Measurements from ENCODE around the gene HMGCS2. TPM values are rescaled to one million over a fixed set of nuclear protein-coding genes. Genes with fewer than 3 reads are reported as not detected.
A peak's percentile ranks its signal among the peaks of the same experiment; 100 is the strongest.

HMGCS2 gene
- total RNA-seq, 6 donors from 2014 or later, result 0.31 to 5.9 (median 1.2) TPM; not detected in 1

DNA sequence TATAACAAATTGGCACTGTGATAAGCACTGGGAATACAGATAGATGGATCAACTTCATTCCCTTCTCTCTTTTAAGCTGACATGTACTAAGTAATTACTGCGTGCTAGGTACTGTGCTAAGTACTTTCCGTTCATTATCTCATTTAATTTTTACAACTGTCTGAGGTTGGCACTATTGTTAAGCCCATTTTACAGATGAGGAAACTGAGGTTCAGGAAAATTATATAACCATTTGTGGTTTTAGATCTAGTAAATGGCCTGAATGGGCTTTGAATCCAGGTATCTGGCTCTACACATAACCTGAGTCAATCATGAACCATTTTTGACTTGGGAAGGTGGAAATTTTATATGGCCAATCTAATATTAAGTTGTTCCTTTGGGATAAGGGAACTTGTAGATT, 3.6 kb upstream of the HMGCS2 start:
- Histone ChIP-seq H3K4me1 (peaks cover 0 to 20% (median 15%) of the 10 kb centered on the region in 4 donors), H3K36me3 (no peaks in the 10 kb centered on the region), H3K4me3 (no peak overlapping the region), H3K27ac (no peak overlapping the region), H3K9me3 (no peaks in the 10 kb centered on the region), H3K27me3 (no peaks in the 10 kb centered on the region)
- TF ChIP-seq EP300 (IDR thresholded peaks at IDR 0.05) (no peak), POLR2AphosphoS5 (IDR thresholded peaks at IDR 0.05) (no peak)
- DNase-seq (no peak), ATAC-seq (ENCODE audit: low FRiP score in 2 of 2) (no peak)
- WGBS, 2 donors, result 98 to 100% methylated on average over 2 of the region's 2 CpGs

DNA sequence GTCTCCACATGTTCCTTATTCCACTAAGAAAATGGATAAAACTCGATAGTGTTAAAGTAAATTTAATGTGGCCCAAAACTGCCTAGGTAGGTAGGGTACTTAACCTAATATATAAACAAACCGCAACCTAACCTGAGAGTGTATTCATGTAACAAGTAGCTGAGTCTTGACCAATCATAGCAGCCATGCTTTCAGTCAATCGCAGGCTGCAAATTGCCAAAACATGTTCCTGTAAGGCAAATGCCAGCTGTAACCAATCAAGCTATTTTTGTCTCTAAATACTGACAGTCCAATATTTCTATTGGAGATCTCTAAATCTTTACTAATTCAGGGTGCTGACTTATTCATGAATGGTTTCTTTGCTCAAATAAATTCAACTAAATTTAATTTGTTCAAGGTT, 3.1 kb upstream of the HMGCS2 start:
- no peaks in the 10 kb centered on the region for H3K9me3 ChIP-seq
- H3K36me3 ChIP-seq, result no peaks in the 10 kb centered on the region
- ATAC-seq (ENCODE audit: low FRiP score in 2 of 2) (no peak), DNase-seq (peak in 1 of 2 donors; percentile 47)
- peaks cover 0 to 21% (median 15%) of the 10 kb centered on the region in 4 donors for H3K4me1 ChIP-seq
- no peak overlapping the region for H3K27ac ChIP-seq
- WGBS, 2 donors, result 56 to 95% methylated on average over 3 of the region's 3 CpGs
- TF ChIP-seq POLR2AphosphoS5 (IDR thresholded peaks at IDR 0.05) (no peak), POLR2A (IDR thresholded peaks at IDR 0.05) (no peak), EP300 (IDR thresholded peaks at IDR 0.05) (no peak)
- H3K4me3 ChIP-seq, result no peak overlapping the region
- H3K27me3 ChIP-seq, result no peaks in the 10 kb centered on the region

DNA sequence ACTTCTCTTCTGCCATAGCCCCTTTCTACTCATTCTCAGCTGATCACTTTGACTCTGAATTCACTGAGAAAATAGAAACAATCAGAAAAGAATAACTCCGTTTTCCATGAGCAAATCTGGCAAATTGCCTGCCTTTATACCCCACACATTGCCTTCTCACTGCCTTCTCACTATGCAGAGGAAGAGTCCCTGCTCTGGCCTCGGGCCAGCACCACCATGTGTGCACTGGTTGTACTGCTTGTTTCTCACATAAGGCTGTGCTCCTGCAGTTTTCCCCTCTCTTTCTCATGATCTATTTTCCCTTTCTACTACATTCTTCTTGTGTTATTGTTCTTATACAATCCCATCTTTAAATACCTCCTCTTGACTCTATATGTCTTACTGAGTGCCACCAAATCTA, 2.3 kb upstream of the HMGCS2 start:
- WGBS, 2 donors, result 20 to 48% methylated on average over 2 of the region's 2 CpGs
- Histone ChIP-seq H3K9me3 (no peaks in the 10 kb centered on the region), H3K27ac (no peak overlapping the region), H3K36me3 (no peaks in the 10 kb centered on the region), H3K4me1 (peaks cover 0 to 24% (median 17%) of the 10 kb centered on the region in 4 donors), H3K4me3 (no peak overlapping the region), H3K27me3 (no peaks in the 10 kb centered on the region)
- TF ChIP-seq EP300 (IDR thresholded peaks at IDR 0.05) (no peak), POLR2AphosphoS5 (IDR thresholded peaks at IDR 0.05) (no peak), POLR2A (IDR thresholded peaks at IDR 0.05) (no peak)
- TF ChIP-seq, protein P1, sequence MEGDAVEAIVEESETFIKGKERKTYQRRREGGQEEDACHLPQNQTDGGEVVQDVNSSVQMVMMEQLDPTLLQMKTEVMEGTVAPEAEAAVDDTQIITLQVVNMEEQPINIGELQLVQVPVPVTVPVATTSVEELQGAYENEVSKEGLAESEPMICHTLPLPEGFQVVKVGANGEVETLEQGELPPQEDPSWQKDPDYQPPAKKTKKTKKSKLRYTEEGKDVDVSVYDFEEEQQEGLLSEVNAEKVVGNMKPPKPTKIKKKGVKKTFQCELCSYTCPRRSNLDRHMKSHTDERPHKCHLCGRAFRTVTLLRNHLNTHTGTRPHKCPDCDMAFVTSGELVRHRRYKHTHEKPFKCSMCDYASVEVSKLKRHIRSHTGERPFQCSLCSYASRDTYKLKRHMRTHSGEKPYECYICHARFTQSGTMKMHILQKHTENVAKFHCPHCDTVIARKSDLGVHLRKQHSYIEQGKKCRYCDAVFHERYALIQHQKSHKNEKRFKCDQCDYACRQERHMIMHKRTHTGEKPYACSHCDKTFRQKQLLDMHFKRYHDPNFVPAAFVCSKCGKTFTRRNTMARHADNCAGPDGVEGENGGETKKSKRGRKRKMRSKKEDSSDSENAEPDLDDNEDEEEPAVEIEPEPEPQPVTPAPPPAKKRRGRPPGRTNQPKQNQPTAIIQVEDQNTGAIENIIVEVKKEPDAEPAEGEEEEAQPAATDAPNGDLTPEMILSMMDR (IDR thresholded peaks at IDR 0.05), result no peak
- ATAC-seq (ENCODE audit: low FRiP score in 2 of 2), result no peak
- no peak for DNase-seq

DNA sequence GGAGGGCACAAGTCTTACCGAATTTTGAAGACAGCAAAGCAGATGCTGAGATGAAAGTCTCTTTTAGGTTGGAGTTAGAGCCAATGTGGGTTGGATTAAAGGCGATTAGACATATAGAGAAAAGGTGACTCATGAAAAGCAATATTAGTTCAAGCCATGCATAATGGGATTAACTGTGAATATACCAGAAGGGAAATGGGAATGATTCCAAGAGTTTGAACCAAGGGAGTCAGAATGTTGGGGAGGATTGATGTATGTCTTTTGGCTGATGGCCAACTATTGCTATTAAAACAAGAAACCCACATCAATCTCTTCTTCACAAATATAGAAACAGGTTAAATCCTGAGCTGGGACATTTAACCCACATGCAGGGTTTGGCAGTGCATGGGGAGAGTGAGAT, 1.2 kb downstream of the HMGCS2 start:
- Histone ChIP-seq H3K4me1 (peaks cover 0 to 7% (median 6%) of the 10 kb centered on the region in 4 donors), H3K27me3 (no peaks in the 10 kb centered on the region), H3K36me3 (no peaks in the 10 kb centered on the region), H3K4me3 (no peak overlapping the region), H3K9me3 (peaks cover 0 to 4% (median 0%) of the 10 kb centered on the region in 4 donors), H3K27ac (no peak overlapping the region)
- no peak for ATAC-seq (ENCODE audit: low FRiP score in 2 of 2)
- TF ChIP-seq, protein P1 (IDR thresholded peaks at IDR 0.05), result no peak
- no peak for TF ChIP-seq POLR2A (IDR thresholded peaks at IDR 0.05)
- no peak for TF ChIP-seq EP300 (IDR thresholded peaks at IDR 0.05)
- TF ChIP-seq POLR2AphosphoS5 (IDR thresholded peaks at IDR 0.05), result no peak
- no peak for DNase-seq
- 69 to 75% methylated on average over 2 of the region's 2 CpGs for WGBS, 2 donors

DNA sequence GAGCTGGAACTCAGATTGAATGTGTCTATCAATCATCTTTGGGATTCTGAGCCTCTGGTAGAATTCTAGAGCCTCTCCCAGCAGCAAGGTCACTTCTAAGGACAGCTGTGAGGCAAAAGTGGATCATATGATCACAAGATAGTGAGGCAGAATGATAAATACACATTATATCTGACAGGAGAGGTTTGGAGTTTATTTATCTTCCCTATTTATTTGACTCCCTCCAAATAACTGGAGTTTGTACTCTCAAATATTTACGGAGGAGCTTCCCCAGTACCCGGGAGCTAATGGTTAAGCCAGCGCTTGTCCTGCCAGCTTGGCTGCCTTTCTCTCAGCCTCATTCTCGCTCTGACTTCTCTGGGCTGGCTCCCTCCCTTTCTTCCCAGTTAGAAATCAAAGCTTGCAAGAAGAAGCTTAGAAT, 2.3 kb downstream of the HMGCS2 start:
- ATAC-seq (ENCODE audit: low FRiP score in 2 of 2), result peak in 1 of 2 donors; percentile 47
- no peak overlapping the region for H3K4me3 ChIP-seq

DNA sequence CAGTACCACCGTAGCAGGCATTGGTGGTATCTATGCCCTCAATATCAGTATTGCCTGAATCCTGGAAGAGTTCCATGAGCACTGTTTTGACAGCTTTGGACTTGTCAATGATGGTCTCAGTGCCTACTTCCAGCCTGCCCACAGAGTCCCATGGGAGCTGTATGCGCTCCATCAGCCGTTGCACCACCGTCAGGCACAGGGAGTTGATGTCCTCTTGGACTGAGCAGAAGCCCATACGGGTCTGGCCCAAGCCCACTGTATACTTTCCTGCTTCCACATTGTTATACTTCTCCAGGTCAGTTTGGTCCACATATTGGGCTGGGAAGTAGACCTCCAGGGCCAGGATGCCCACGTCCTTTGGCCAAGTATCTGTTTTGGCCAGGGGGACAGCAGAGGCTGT, 4.5 kb downstream of the HMGCS2 start:
- DNase-seq (no peak), ATAC-seq (ENCODE audit: low FRiP score in 2 of 2) (no peak)
- Histone ChIP-seq H3K27ac (no peak overlapping the region), H3K27me3 (no peaks in the 10 kb centered on the region), H3K4me3 (no peak overlapping the region), H3K4me1 (peaks cover 0 to 6% (median 3%) of the 10 kb centered on the region in 4 donors), H3K9me3 (peaks cover 0 to 4% (median 0%) of the 10 kb centered on the region in 4 donors), H3K36me3 (no peaks in the 10 kb centered on the region)
- TF ChIP-seq EP300 (IDR thresholded peaks at IDR 0.05), result no peak
- WGBS, 2 donors, result 87 to 89% methylated on average over 5 to 6 of the region's 6 CpGs

More for the DNA sequence above, 2.3 kb downstream of the HMGCS2 start:
- H3K27me3 ChIP-seq, result no peaks in the 10 kb centered on the region
- WGBS, 2 donors, result 41 to 61% methylated on average over 4 of the region's 4 CpGs
- peaks cover 0 to 6% (median 5%) of the 10 kb centered on the region in 4 donors for H3K4me1 ChIP-seq
- no peak for TF ChIP-seq POLR2A (IDR thresholded peaks at IDR 0.05)
- no peak overlapping the region for H3K27ac ChIP-seq
- peaks cover 0 to 4% (median 0%) of the 10 kb centered on the region in 4 donors for H3K9me3 ChIP-seq
- H3K36me3 ChIP-seq, result no peaks in the 10 kb centered on the region
- DNase-seq, result no peak

DNA sequence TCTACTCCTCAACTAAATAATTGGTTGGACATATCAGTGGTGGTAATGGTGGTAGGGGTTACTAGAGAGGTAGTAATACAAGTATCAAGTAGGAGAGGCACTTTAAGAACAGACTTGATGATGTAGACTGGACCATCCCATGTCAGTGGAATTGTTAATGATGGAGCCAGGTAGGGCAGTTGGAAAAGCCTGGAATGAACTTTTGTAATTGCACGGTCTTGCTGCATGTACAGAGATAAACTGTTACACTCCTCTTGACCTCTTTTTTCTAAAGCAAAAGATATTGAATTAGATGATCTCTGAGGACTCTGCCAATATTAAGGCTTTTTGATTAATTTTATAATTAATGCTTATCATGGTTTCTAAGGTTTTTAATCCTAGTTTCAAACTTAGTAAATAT, 5.8 kb downstream of the HMGCS2 start:
- H3K27ac ChIP-seq, result no peak overlapping the region
- 79 to 83% methylated on average over 1 of the region's 1 CpG for WGBS, 2 donors
- no peak for TF ChIP-seq EP300 (IDR thresholded peaks at IDR 0.05)
- TF ChIP-seq, protein P1 (IDR thresholded peaks at IDR 0.05), result no peak
- TF ChIP-seq POLR2A (IDR thresholded peaks at IDR 0.05), result no peak
- TF ChIP-seq POLR2AphosphoS5 (IDR thresholded peaks at IDR 0.05), result no peak
- H3K9me3 ChIP-seq, result peaks cover 0 to 4% (median 0%) of the 10 kb centered on the region in 4 donors
- H3K27me3 ChIP-seq, result no peaks in the 10 kb centered on the region
- no peak overlapping the region for H3K4me3 ChIP-seq
- H3K4me1 ChIP-seq, result peaks cover 0 to 6% (median 2%) of the 10 kb centered on the region in 4 donors
- no peak for DNase-seq
- H3K36me3 ChIP-seq, result no peaks in the 10 kb centered on the region
- ATAC-seq (ENCODE audit: low FRiP score in 2 of 2), result no peak

Measured in upper lobe of left lung (tissue), 6 donors.